Erythroblast (primary cell): ENCODE results near the gene ASIC3.
"Not testable (repeated sequence)": the region's sequence is repeated elsewhere in the genome, so short reads cannot be mapped to it uniquely, and the experiment has no call there.

Experiments
- DNase-seq, 2 experiments: peaks; one replicate each; lab custom pipeline; 2025; lab: John Stamatoyannopoulos, UW
- GATA1 ChIP-seq: IDR thresholded peaks from 2 replicates; pipeline ENCODE4 v1.6.1; 2011; ENCODE audit warnings: low read depth, mild to moderate bottlenecking, control low read depth, low read length, moderate library complexity
- POLR2A ChIP-seq: IDR thresholded peaks from 2 replicates; pipeline ENCODE4 v1.6.1; 2011; ENCODE audit warnings: mild to moderate bottlenecking, low read length

The ASIC3 gene

DNA sequence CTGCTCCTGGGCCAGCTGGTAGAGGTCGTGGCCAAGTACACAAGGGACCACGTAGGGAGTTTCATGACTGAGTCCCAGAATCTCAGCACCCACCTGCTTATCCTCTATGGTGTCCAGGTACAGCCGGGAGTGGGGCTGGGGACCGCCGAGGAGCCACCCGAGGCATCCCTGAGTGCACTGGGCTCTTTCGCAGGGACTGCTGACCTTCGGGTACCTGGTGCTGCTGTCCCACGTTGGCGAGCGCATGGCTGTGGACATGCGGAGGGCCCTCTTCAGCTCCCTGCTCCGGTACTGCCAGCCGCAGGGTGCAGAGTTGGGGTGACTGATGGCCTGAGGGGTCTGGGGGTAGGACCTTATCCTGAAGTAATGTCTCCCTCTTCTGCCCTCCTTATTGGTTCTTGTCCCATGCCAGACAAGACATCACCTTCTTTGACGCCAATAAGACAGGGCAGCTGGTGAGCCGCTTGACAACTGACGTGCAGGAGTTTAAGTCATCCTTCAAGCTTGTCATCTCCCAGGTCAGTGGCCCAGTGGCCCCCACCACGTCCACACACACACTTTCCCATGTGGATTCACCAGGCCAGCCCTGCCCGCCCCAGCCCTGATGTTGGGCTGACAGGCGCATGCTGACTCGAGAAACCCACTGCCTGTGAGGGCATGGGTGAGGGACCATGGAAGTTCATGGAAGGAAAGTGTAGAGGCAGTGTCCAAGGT is 13.9 kb upstream of the ASIC3 start:
- TF ChIP-seq POLR2A (peak; percentile 15), GATA1 (no peak)
- DNase-seq = no peak

DNA sequence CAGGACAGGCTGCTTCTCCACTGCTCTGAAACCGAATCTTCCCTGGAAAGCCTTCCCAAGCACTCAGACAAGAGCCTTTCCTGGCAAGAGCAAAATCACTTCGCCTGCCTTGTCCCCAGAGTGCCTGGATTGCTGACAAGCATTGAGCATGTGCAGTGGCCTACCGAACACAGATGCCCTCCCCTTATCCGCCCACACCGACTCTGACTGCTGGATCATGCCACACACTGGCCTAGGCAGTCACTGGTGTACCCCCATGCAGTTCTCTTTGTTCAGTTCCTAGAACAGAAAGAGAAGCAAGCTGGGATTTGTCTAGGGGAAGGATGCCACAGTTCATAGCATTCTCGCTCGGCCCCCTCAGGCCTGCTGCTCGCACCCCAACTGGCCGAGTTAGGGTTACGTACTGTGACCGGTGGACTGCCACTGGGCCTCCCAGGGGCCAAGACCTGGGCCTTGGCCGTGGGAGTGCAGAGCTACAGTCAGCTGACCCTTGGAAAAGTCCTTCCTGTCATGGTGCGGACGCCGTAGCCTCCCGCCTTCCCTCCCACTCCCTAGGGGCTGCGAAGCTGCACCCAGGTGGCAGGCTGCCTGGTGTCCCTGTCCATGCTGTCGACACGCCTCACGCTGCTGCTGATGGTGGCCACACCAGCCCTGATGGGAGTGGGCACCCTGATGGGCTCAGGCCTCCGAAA is 13.2 kb upstream of the ASIC3 start:
- no peak for DNase-seq
- TF ChIP-seq GATA1 (no peak), POLR2A (no peak)

DNA sequence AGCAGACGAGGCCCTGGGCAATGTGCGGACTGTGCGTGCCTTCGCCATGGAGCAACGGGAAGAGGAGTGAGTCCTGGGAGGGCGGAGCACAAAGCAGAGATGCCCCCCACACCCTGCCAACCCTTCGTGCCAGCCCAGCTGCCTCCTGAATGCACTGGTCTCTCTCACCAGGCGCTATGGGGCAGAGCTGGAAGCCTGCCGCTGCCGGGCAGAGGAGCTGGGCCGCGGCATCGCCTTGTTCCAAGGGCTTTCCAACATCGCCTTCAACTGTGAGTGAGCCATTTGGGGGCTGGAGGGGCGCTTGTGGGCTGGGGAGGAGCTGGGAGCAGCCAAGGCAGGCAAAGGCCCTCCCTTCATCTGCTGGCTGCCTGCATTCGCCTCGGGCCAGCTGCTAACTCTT is 12.4 kb upstream of the ASIC3 start:
- TF ChIP-seq POLR2A (no peak), GATA1 (no peak)
- no peak for DNase-seq

DNA sequence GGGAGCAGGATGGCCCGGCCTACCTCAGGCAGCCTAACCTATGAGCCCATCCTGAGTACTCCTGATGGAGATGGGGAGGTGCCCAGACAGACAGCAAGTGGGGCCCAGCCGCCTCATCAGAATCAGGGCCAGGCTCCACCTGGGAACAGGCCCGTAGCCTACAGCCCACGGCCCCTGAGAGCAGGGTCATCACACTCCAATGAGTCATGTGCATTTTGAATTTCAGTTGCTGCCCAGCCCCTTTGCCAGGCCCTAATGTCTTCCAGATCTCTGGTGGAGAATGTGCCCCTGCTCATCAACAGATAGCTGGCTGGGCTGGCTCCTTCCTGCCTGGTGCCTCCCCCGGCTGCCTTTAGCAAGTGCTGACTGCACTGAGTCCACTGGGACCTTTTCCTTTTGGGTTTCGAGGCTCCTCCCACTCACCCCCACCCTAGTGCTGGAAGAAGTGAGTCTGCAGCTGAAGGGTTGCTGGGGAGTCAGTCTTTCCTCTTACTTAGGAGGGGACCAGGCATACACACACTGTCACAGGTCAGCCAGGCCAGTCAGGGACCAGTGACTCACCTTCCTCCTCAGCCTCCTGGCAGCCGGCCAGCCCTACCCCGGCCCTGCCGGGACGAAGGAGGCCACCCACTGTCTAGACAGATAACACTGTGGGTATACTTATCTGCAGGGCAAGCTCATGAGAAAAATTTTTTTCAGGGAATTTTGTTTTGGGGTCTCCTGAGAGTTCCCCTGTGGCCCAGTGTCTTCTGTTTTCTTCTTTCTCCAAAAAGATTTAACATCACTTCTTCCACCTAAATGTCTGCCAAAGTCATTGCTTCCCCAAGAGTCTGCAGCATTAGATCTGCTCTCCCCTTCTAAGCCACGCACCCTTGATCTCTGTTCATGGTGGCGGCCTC is 9.1 kb upstream of the ASIC3 start:
- DNase-seq = peak; percentile 97
- TF ChIP-seq GATA1 = peak; percentile 34
- peak; percentile 94 for TF ChIP-seq POLR2A

DNA sequence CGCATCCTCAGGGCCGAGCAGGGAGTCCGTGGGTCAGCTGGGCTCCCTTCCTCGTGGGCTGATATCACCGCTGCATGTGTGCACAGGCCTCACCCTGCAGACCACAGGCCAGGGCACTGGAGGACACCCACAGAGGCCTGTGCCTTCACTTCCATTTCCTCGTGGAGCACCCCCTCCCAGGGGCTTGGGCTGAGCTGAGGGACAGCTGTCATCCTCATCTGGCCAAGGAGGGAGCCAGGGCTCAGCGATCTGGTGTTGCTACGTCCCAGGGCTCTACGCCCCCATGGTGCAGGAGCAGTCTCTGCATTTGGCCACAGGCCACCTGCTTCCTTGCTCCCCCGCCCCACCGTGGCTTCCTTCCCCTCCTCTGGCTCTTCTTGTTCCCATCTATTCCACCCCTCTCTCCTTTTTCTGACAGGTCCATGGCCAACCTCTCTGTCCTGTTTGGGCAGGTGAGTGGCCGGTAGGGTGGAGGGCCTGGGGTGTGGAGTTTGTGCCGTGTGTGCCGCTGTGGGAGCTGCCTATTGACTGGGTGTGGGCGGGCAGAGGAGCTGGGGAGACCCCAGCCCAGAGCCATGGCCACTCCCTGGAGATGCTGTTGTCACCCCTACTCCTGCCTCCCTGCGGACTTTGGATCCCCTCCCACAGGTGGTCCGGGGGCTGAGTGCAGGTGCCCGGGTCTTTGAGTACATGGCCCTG is 8.3 kb upstream of the ASIC3 start:
- DNase-seq = peak in 1 of 2 experiments; percentile 82
- TF ChIP-seq GATA1 (no peak), POLR2A (no peak)

DNA sequence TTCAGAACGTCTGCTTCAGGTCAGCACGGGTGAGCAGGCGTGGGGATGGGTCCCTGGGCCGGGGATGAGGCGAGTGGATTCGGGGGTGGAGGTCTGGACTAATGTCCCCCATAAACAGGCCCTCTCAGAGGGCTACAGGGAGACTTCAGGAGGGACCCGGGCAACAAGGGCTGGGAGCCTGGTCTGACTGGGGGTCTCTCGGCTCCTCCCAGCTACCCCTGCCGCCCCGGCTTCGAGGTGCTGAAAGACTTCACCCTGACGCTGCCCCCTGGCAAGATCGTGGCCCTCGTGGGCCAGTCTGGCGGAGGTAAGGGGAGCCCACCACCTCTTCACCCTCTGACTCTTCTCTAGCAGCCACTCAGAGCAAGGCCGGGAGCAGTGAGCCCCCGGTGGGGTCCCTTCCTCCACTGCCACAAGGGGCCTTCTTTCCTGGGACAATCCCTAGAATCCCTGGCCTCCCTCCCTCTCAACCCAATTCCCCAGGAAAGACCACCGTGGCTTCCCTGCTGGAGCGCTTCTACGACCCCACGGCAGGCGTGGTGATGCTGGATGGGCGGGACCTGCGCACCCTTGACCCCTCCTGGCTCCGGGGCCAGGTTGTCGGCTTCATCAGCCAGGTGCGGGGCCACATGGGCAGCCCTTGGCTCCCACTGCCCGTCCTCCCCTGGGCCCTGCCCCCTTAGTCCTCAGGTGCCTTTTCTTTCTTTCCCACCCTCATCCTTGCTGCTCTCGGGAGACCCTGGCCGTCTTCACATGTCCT is 7.5 kb upstream of the ASIC3 start:
- no peak for TF ChIP-seq GATA1
- no peak for TF ChIP-seq POLR2A
- no peak for DNase-seq

DNA sequence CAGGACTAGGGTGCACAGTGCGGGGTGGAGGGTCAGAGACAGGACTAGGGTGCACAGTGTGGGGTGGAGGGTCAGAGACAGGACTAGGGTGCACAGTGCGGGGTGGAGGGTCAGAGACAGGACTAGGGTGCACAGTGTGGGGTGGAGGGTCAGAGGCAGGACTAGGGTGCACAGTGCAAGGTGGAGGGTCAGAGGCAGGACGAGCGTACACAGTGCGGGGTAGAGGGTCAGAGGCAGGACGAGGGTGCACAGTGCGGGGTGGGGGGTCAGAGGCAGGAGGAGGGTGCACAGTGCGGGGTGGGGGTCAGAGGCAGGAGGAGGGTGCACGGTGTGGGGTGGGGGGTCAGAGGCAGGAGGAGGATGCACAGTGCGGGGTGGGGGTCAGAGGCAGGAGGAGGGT is 4.9 kb upstream of the ASIC3 start:
- DNase-seq = not testable (repeated sequence)

DNA sequence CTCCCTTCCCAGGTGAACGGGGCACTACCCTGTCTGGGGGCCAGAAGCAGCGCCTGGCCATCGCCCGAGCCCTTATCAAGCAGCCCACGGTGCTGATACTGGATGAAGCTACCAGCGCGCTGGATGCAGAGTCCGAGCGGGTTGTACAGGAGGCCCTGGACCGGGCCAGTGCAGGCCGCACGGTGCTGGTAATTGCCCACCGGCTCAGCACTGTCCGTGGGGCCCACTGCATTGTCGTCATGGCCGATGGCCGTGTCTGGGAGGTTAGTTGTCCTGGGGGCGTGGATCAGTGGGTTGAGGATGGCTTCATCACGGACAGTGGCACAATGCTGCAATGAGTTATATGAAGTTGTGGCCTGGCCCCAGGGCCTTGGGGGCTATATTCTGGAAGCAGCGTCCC is 4.4 kb upstream of the ASIC3 start:
- no peak for DNase-seq
- TF ChIP-seq POLR2A (no peak), GATA1 (no peak)

DNA sequence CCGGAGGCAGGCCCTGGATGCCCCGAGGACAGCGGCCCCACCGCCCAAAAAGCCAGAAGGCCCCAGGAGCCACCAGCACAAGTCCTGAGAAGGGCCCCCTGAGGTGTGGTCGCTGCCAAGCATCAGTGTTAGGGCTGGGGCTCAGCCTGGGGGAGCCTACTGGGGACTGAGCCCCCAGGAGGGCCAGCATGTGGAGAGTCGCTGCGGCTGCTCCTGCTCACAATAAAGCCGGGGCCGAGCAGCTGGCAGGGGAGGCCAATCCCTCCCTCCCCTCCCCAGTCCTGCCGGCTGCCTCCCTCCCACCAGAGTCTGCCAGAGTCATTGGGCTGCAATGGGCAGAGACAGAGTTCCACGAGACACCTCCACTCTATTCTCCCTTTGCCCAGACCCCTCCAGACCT is 3.1 kb upstream of the ASIC3 start:
- DNase-seq = no peak
- TF ChIP-seq GATA1 (no peak), POLR2A (no peak)

DNA sequence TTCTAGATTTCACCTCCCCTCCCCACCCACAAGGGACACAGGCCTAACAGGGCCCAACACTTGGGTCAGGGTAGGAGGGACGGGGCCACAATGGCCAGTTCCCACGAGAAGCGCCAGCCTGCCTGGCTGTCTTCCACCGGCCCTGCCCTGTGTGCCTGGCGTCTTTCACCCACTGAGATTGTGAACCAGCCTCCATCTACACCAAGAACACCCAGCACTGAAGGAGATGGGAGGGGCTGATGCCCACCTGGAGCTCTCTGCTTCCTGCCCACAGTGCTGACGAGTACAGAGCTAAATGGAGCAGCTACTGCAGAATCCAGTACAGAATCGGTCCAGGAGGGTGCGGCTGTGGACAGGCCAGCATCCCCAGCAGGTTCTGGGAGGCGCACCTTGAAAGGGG is 2.4 kb upstream of the ASIC3 start:
- DNase-seq = no peak

DNA sequence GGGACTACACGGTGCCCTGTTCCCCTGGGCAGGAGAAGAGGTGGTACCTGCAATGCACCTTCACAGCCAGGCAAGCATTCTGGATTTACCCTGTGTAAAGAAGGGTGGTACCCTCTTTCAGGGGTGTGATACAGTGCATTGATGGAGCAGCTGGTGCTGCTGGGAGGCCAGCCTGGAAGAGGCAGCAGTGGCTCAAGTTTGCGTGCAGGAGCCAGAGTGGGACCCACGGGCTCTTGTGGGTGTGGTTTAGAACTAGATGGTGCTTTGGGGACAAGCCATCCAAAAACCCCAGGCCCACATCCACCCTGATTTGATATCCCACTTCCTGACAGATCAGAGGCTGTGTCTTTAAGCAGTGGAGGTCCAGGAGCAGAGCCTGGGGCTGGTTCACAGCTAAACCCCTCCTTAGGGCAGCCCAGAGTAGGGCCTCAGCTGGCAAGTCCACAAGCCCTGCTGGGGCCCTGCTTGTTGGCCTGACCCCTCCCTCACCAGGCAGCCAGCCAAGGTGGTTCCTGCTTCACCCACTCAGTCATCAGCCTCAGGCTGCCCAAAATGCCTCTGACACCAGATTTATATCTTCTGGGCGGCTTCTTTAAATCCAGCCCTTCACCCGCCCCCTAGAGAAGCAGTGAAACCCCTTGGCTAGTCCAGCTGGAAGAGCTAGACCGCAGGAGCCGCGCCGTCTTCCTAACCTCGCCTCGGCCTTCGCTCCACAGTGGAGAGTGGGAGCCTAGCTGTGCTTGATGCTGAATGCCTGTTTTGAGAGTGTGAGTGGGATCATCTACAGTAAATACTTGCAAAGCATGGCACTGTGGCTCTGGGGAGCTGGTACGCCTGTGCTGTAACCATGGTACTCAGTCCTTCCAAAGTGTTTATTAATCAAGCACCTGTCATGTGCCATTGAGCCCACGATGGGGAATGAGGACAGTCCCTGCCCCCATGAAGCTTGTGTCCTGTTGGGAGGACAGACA is 1.4 kb upstream of the ASIC3 start:
- TF ChIP-seq POLR2A (no peak), GATA1 (no peak)
- peak; percentile 56 to 72 for DNase-seq

More for the DNA sequence above, 2.4 kb upstream of the ASIC3 start:
- TF ChIP-seq POLR2A (no peak), GATA1 (no peak)
